ENCODE results near the gene KPNA4. TPM values are rescaled to one million over a fixed set of nuclear protein-coding genes. Genes with fewer than 3 reads are reported as not detected.

The KPNA4 gene
- total RNA-seq, 1 donor from 2014 or later: 24.8 TPM

GRCh38 chr3:160472344-160472743, 93.0 kb downstream of the KPNA4 start:
- no peak for TF ChIP-seq CTCF (IDR thresholded peaks at IDR 0.05)
- TF ChIP-seq POLR2A (IDR thresholded peaks at IDR 0.05): no peak
- no peak for TF ChIP-seq POLR2AphosphoS5 (IDR thresholded peaks at IDR 0.05; ENCODE audit: insufficient read depth in 1 of 2, low read depth in 1 of 2)
- H3K4me3 ChIP-seq: no peak overlapping the region
- DNase-seq (ENCODE audit: extremely low spot score in 2 of 2): no peak
- H3K27me3 ChIP-seq: no peaks in the 10 kb centered on the region
- intact Hi-C loops (cut with DNase I): no loop called here
- H3K36me3 ChIP-seq: no peaks in the 10 kb centered on the region
- no peaks in the 10 kb centered on the region for H3K4me1 ChIP-seq
- no peak overlapping the region for H3K27ac ChIP-seq
- H3K9me3 ChIP-seq: no peaks in the 10 kb centered on the region

GRCh38 chr3:160471892-160472291, 93.5 kb downstream of the KPNA4 start:
- TF ChIP-seq POLR2A (IDR thresholded peaks at IDR 0.05) (no peak), POLR2AphosphoS5 (IDR thresholded peaks at IDR 0.05; ENCODE audit: insufficient read depth in 1 of 2, low read depth in 1 of 2) (no peak), CTCF (IDR thresholded peaks at IDR 0.05) (no peak)
- DNase-seq (ENCODE audit: extremely low spot score in 2 of 2): no peak
- Histone ChIP-seq H3K4me3 (no peak overlapping the region), H3K36me3 (no peaks in the 10 kb centered on the region), H3K9me3 (no peaks in the 10 kb centered on the region), H3K27me3 (no peaks in the 10 kb centered on the region), H3K27ac (no peak overlapping the region), H3K4me1 (no peaks in the 10 kb centered on the region)
- intact Hi-C loops (cut with DNase I): no loop called here

- intact Hi-C loops (cut with DNase I): no loop called here
- no peak overlapping the region for H3K27ac ChIP-seq
- H3K4me1 ChIP-seq: no peaks in the 10 kb centered on the region
- TF ChIP-seq POLR2AphosphoS5 (IDR thresholded peaks at IDR 0.05; ENCODE audit: insufficient read depth in 1 of 2, low read depth in 1 of 2) (no peak), CTCF (IDR thresholded peaks at IDR 0.05) (no peak), POLR2A (IDR thresholded peaks at IDR 0.05) (no peak)
- H3K36me3 ChIP-seq: no peaks in the 10 kb centered on the region
- H3K4me3 ChIP-seq: no peak overlapping the region
- no peaks in the 10 kb centered on the region for H3K27me3 ChIP-seq
- no peak for DNase-seq (ENCODE audit: extremely low spot score in 2 of 2)
- H3K9me3 ChIP-seq: no peaks in the 10 kb centered on the region
These were observed 95.2 kb downstream of the KPNA4 start for GRCh38 chr3:160470181-160470580.

- Histone ChIP-seq H3K27me3 (no peaks in the 10 kb centered on the region), H3K4me1 (no peaks in the 10 kb centered on the region), H3K9me3 (no peaks in the 10 kb centered on the region), H3K27ac (no peak overlapping the region), H3K36me3 (no peaks in the 10 kb centered on the region), H3K4me3 (no peak overlapping the region)
- intact Hi-C loops (cut with DNase I): no loop called here
- TF ChIP-seq CTCF (IDR thresholded peaks at IDR 0.05) (no peak), POLR2A (IDR thresholded peaks at IDR 0.05) (no peak), POLR2AphosphoS5 (IDR thresholded peaks at IDR 0.05; ENCODE audit: insufficient read depth in 1 of 2, low read depth in 1 of 2) (no peak)
- DNase-seq (ENCODE audit: extremely low spot score in 2 of 2): no peak
These were observed 100.4 kb downstream of the KPNA4 start for GRCh38 chr3:160464971-160465370.

- Histone ChIP-seq H3K4me3 (no peak overlapping the region), H3K27me3 (no peaks in the 10 kb centered on the region), H3K36me3 (no peaks in the 10 kb centered on the region), H3K4me1 (no peaks in the 10 kb centered on the region), H3K27ac (no peak overlapping the region), H3K9me3 (no peaks in the 10 kb centered on the region)
- no peak for DNase-seq (ENCODE audit: extremely low spot score in 2 of 2)
- TF ChIP-seq POLR2A (IDR thresholded peaks at IDR 0.05) (no peak), POLR2AphosphoS5 (IDR thresholded peaks at IDR 0.05; ENCODE audit: insufficient read depth in 1 of 2, low read depth in 1 of 2) (no peak), CTCF (IDR thresholded peaks at IDR 0.05) (no peak)
- intact Hi-C loops (cut with DNase I): no loop called here
These were observed 101.0 kb downstream of the KPNA4 start for GRCh38 chr3:160464321-160464720.
